NCI-H187 treated with DMSO at 0.1 percent for 48 hours (cell line): ENCODE results near the gene CCDC91.
"Not testable (repeated sequence)": the region's sequence is repeated elsewhere in the genome, so short reads cannot be mapped to it uniquely, and the experiment has no call there.

Experiments used
- DNase-seq: peaks from one replicate; lab custom pipeline; 2025; lab: John Stamatoyannopoulos, UW

Gene CCDC91

GRCh38 chr12:28367326-28367725 is 177.1 kb downstream of the CCDC91 start:
- no peak for DNase-seq

GRCh38 chr12:28367993-28368392 is 177.7 kb downstream of the CCDC91 start:
- DNase-seq, result no peak

GRCh38 chr12:28369483-28369882 is 179.2 kb downstream of the CCDC91 start:
- no peak for DNase-seq

- DNase-seq, result no peak
Measured at GRCh38 chr12:28374556-28374955, 184.3 kb downstream of the CCDC91 start.

- no peak for DNase-seq
Measured at GRCh38 chr12:28378736-28379135, 188.5 kb downstream of the CCDC91 start.

- not testable (repeated sequence) for DNase-seq
Measured at GRCh38 chr12:28379779-28380178, 189.5 kb downstream of the CCDC91 start.

GRCh38 chr12:28383368-28383767 is 193.1 kb downstream of the CCDC91 start:
- DNase-seq, result no peak

GRCh38 chr12:28388879-28389278 is 198.6 kb downstream of the CCDC91 start:
- DNase-seq, result no peak

GRCh38 chr12:28390206-28390605 is 199.9 kb downstream of the CCDC91 start:
- no peak for DNase-seq

GRCh38 chr12:28390761-28391385 is 200.6 kb downstream of the CCDC91 start:
- no peak for DNase-seq

GRCh38 chr12:28409892-28410291 is 219.6 kb downstream of the CCDC91 start:
- DNase-seq, result no peak

GRCh38 chr12:28413460-28414109 is 223.3 kb downstream of the CCDC91 start:
- DNase-seq, result no peak

- DNase-seq, result no peak
Measured at GRCh38 chr12:28415755-28416154, 225.5 kb downstream of the CCDC91 start.

GRCh38 chr12:28421374-28421773 is 231.1 kb downstream of the CCDC91 start:
- no peak for DNase-seq

GRCh38 chr12:28424965-28425364 is 234.7 kb downstream of the CCDC91 start:
- no peak for DNase-seq

- no peak for DNase-seq
Measured at GRCh38 chr12:28425526-28425925, 235.3 kb downstream of the CCDC91 start.

- DNase-seq, result no peak
Measured at GRCh38 chr12:28427046-28427445, 236.8 kb downstream of the CCDC91 start.

- DNase-seq, result no peak
Measured at GRCh38 chr12:28440081-28440608, 249.9 kb downstream of the CCDC91 start.

- no peak for DNase-seq
Measured at GRCh38 chr12:28442101-28442500, 251.8 kb downstream of the CCDC91 start.

GRCh38 chr12:28443337-28443736 is 253.1 kb downstream of the CCDC91 start:
- DNase-seq, result peak; percentile 16

GRCh38 chr12:28446031-28446430 is 255.8 kb downstream of the CCDC91 start:
- no peak for DNase-seq

GRCh38 chr12:28453686-28454085 is 263.4 kb downstream of the CCDC91 start:
- DNase-seq, result no peak

- no peak for DNase-seq
Measured at GRCh38 chr12:28456934-28457710, 266.9 kb downstream of the CCDC91 start.
